Left ventricle myocardium inferior (tissue), 1 donor: Measurements from ENCODE around the gene PTPRN2. TPM values are rescaled to one million over a fixed set of nuclear protein-coding genes. Genes with fewer than 3 reads are reported as not detected.

Source experiments
- DNase-seq: peaks from one replicate; pipeline ENCODE4 v3.0.0-alpha.2; 2020
- H3K27ac ChIP-seq: fragments of 200-600 bp; replicated peaks from 2 replicates; pipeline ENCODE4 v1.8.0; 2021
- H3K27me3 ChIP-seq: fragments of 200-600 bp; 2 replicates; pipeline ENCODE4 v1.8.0; 2021; ENCODE audit warnings: low read depth
- H3K36me3 ChIP-seq: fragments of 200-600 bp; 2 replicates; pipeline ENCODE4 v1.8.0; 2021
- H3K4me1 ChIP-seq: fragments of 200-600 bp; 2 replicates; pipeline ENCODE4 v1.8.0; 2021
- H3K4me3 ChIP-seq: fragments of 200-600 bp; 2 replicates; pipeline ENCODE4 v1.8.0; 2021; ENCODE audit warnings: mild to moderate bottlenecking, moderate library complexity
- H3K9me3 ChIP-seq: fragments of 200-600 bp; replicated peaks from 2 replicates; pipeline ENCODE4 v1.8.0; 2021
- intact Hi-C: fragments of 100-400 bp; cut with micrococcal nuclease; formaldehyde crosslinking; loops from one replicate; pipeline ENCODE4 v1.11.0; 2022
- total RNA-seq: library from RNA; stranded (reverse); fragmentation: NEBNext Ultra II Directional; extraction: Animal tissue kit (Norgen Biotek cat#: 25700); gene quantifications from one replicate; pipeline ENCODE4 v1.2.1, GENCODE V29; 2021
- TF ChIP-seq, protein P1 (sequence below): fragments of 200-600 bp; IDR thresholded peaks from 2 replicates; pipeline ENCODE4 v1.8.0; 2021; ENCODE audit warnings: antibody characterized with exemption, mild to moderate bottlenecking, borderline replicate concordance
- donor health status: DM: no; HTN: yes; CAD: no; lungs with severe emphysema.

The PTPRN2 gene
- total RNA-seq, 1 donor from 2014 or later: 1.3 TPM

- Histone ChIP-seq H3K27me3 (peaks cover 31% of the 10 kb centered on the region), H3K9me3 (peaks cover 35% of the 10 kb centered on the region), H3K27ac (no peak overlapping the region), H3K4me3 (no peak overlapping the region), H3K36me3 (no peaks in the 10 kb centered on the region), H3K4me1 (no peaks in the 10 kb centered on the region)
- no peak for DNase-seq
- intact Hi-C loops: no loop called here
- TF ChIP-seq, protein P1, sequence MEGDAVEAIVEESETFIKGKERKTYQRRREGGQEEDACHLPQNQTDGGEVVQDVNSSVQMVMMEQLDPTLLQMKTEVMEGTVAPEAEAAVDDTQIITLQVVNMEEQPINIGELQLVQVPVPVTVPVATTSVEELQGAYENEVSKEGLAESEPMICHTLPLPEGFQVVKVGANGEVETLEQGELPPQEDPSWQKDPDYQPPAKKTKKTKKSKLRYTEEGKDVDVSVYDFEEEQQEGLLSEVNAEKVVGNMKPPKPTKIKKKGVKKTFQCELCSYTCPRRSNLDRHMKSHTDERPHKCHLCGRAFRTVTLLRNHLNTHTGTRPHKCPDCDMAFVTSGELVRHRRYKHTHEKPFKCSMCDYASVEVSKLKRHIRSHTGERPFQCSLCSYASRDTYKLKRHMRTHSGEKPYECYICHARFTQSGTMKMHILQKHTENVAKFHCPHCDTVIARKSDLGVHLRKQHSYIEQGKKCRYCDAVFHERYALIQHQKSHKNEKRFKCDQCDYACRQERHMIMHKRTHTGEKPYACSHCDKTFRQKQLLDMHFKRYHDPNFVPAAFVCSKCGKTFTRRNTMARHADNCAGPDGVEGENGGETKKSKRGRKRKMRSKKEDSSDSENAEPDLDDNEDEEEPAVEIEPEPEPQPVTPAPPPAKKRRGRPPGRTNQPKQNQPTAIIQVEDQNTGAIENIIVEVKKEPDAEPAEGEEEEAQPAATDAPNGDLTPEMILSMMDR: no peak
These were observed 611.9 kb downstream of the PTPRN2 start for GRCh38 chr7:157975401-157976372.

DNA sequence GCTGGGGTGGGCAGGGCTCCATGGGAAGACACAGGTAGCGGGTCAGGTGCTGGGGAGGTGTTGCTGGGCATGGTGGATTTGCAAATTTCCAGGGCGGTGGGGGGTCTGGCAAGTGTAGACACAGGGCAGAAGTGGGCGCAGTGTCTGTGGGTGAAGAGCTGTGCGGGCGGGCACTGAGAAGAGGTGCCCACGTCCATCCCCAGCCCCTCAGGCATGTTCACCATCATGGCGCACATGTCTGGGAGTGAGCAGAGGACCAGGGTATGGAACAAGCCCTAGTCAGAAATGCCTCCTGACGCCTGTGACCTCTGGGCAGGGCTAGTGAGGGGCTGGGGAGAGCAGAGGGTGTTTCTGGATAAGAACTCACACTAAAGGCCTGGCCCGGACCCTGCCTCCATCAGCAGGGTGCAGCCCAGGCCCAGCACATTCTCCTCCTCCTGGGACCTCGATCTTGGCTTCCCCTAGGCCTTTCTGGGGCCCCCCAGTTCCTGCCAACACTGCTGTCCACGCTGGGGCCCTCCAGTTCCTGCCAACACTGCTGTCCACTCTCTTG, 612.9 kb downstream of the PTPRN2 start:
- no peak for DNase-seq
- intact Hi-C loops: no loop called here
- Histone ChIP-seq H3K27me3 (peaks cover 24% of the 10 kb centered on the region), H3K4me1 (no peaks in the 10 kb centered on the region), H3K36me3 (no peaks in the 10 kb centered on the region), H3K9me3 (peaks cover 41% of the 10 kb centered on the region), H3K4me3 (no peak overlapping the region), H3K27ac (no peak overlapping the region)
- TF ChIP-seq, protein P1: no peak

- Histone ChIP-seq H3K27ac (no peak overlapping the region), H3K36me3 (no peaks in the 10 kb centered on the region), H3K4me3 (no peak overlapping the region), H3K9me3 (peaks cover 44% of the 10 kb centered on the region), H3K27me3 (peaks cover 23% of the 10 kb centered on the region), H3K4me1 (no peaks in the 10 kb centered on the region)
- TF ChIP-seq, protein P1: no peak
- intact Hi-C loops: no loop called here
- DNase-seq: no peak
These were observed 613.5 kb downstream of the PTPRN2 start for GRCh38 chr7:157973971-157974677.

- Histone ChIP-seq H3K27ac (no peak overlapping the region), H3K4me1 (no peaks in the 10 kb centered on the region), H3K27me3 (peaks cover 23% of the 10 kb centered on the region), H3K4me3 (no peak overlapping the region), H3K36me3 (no peaks in the 10 kb centered on the region), H3K9me3 (peaks cover 44% of the 10 kb centered on the region)
- DNase-seq: no peak
- intact Hi-C loops: no loop called here
- TF ChIP-seq, protein P1: no peak
These were observed 614.7 kb downstream of the PTPRN2 start for GRCh38 chr7:157972914-157973313.

- Histone ChIP-seq H3K4me3 (no peak overlapping the region), H3K27ac (no peak overlapping the region), H3K4me1 (no peaks in the 10 kb centered on the region), H3K27me3 (peaks cover 25% of the 10 kb centered on the region), H3K36me3 (no peaks in the 10 kb centered on the region), H3K9me3 (peaks cover 44% of the 10 kb centered on the region)
- TF ChIP-seq, protein P1: no peak
- intact Hi-C loops: no loop called here
- no peak for DNase-seq
These were observed 616.1 kb downstream of the PTPRN2 start for GRCh38 chr7:157971501-157971900.
